Psoas muscle (tissue), 8 donors: ENCODE results near the gene ZSCAN5B. TPM values are rescaled to one million over a fixed set of nuclear protein-coding genes. Genes with fewer than 3 reads are reported as not detected.

Experiments used
- ATAC-seq, 4 donors: fragments of 200-7000 bp; cut with Tn5 transposase; one replicate each; pipeline ENCODE4 v1.9.1; 2020; ENCODE audit warnings: moderate library complexity in 3 of 4, mild to moderate bottlenecking in 2 of 4
- DNase-seq, 2 donors: peaks; one replicate each; pipeline ENCODE4 v3.0.0-alpha.2; 2020
- H3K27ac ChIP-seq: fragments of 200-600 bp; one replicate; pipeline ENCODE4 v1.8.0; 2022
- H3K27me3 ChIP-seq, 3 donors: fragments of 200-600 bp in 1 of 3; one replicate each; pipeline versions ENCODE4 v1.6.1 to v1.8.0; 2013 to 2022; ENCODE audit warnings: low read length in 2 of 3, mild to moderate bottlenecking in 2 of 3, moderate library complexity in 1 of 3; ENCODE audit not compliant: insufficient read depth in 3 of 3
- H3K36me3 ChIP-seq, 2 donors: fragments of 200-600 bp in 1 of 2; one replicate each; pipeline versions ENCODE4 v1.6.1 to v1.8.0; 2013 to 2022; ENCODE audit warnings: low read depth in 1 of 2, mild to moderate bottlenecking in 1 of 2, moderate library complexity in 1 of 2; ENCODE audit not compliant: insufficient read depth in 1 of 2
- H3K4me1 ChIP-seq: fragments of 200-600 bp; one replicate; pipeline ENCODE4 v1.8.0; 2022
- H3K4me3 ChIP-seq: fragments of 200-600 bp; one replicate; pipeline ENCODE4 v1.8.0; 2022; ENCODE audit warnings: mild to moderate bottlenecking
- H3K9me3 ChIP-seq: fragments of 200-600 bp; one replicate; pipeline ENCODE4 v1.8.0; 2022
- CTCF ChIP-seq: fragments of 200-600 bp; IDR thresholded peaks from one replicate; pipeline ENCODE4 v1.8.0; 2022; ENCODE audit warnings: antibody characterized with exemption
- WGBS, 3 donors: extraction: QIAGEN DNeasy Blood & Tissue Kit; methylation state at CpG; one replicate each; pipeline versions ENCODE4 v1.1.6 to v1.1.7; 2013; 5-methylcytosine and 5-hydroxymethylcytosine counted together
- intact Hi-C, 2 donors: fragments of 100-400 bp; cut with DNase I; formaldehyde crosslinking; loops; one replicate each; pipeline versions ENCODE4 v1.11.0 to v1.14.2; 2022
- polyA plus RNA-seq, 3 donors: library from polyadenylated mRNA; stranded (reverse); fragments of 200-250 nt; gene quantifications; one replicate each; pipeline ENCODE4 v1.2.3, GENCODE V29; 2013
- total RNA-seq, 4 donors: library from RNA; stranded (reverse); fragmentation: NEBNext Ultra II Directional in 2 of 4; extraction: Animal tissue kit (Norgen Biotek cat#: 25700) in 2 of 4; gene quantifications; one replicate each; pipeline versions ENCODE4 v1.2.1 to v1.2.4, GENCODE V29; 2021 to 2023
- donor health status: healthy with polysubstance abuse.
- donor health status: DM: no; HTN: no; CAD: no; lungs with moderate emphysema.
- donor health status: Bipolar disorder and iron deficiency.
- donor health status: healthy.
- donor health status: DM: yes; HTN: yes; CAD: no.
- donor health status: DM: no; HTN: no; CAD: no.
- donor health status: DM: no; HTN: no; CAD: no.
- donor health status: DM: yes; HTN: yes; CAD: no.

ZSCAN5B gene
- total and polyA plus RNA-seq, 7 donors = 0.05 TPM; not detected in 6

DNA sequence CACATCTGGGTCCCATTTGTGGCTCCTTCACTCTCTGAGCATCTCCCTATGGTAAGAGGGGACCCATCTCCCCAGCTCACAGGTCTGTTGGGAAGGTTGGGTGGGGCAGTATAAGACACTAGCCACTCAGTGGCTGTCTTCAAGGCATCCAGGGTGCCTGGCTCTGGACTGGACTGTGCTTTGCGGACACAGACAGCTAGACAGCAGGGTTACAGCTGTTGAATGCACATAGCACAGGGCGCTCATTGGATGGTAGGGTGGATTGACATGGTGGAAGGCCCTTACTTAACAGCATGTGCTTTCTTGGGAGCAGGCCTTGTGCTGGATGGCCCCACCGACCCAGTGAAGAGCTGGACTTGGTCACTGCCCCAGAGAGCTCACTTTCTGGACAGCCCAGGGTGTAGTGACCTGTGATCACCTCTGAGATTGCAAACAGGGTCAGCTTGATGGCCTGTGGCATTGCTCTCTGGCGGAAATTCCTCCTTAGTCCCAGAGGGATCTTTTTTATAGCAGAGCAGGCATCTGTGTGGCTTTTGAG lies 54.6 kb downstream of the ZSCAN5B start:
- 72 to 82% (median 78%) methylated on average over 4 of the region's 4 CpGs for WGBS, 3 donors

GRCh38 chr19:56142087-56142787 lies 55.3 kb downstream of the ZSCAN5B start:
- H3K27ac ChIP-seq = peak overlapping the region; percentile 63
- WGBS, 3 donors = 55 to 61% (median 60%) methylated on average over 17 of the region's 17 CpGs
- H3K4me3 ChIP-seq = peak overlapping the region; percentile 88
- ATAC-seq (no peak), DNase-seq (no peak)
- peaks cover 13% of the 10 kb centered on the region for H3K4me1 ChIP-seq
- H3K9me3 ChIP-seq = no peaks in the 10 kb centered on the region
- H3K27me3 ChIP-seq = no peaks in the 10 kb centered on the region
- no peak for TF ChIP-seq CTCF
- intact Hi-C loops = no loop called here
- peaks cover 0 to 2% of the 10 kb centered on the region in 2 donors for H3K36me3 ChIP-seq

More for the DNA sequence above, 54.6 kb downstream of the ZSCAN5B start:
- Histone ChIP-seq H3K36me3 (peaks cover 0 to 9% of the 10 kb centered on the region in 2 donors), H3K4me3 (no peak overlapping the region), H3K27me3 (no peaks in the 10 kb centered on the region), H3K9me3 (no peaks in the 10 kb centered on the region), H3K27ac (no peak overlapping the region), H3K4me1 (peaks cover 13% of the 10 kb centered on the region)
- intact Hi-C loops = no loop called here
- DNase-seq (no peak), ATAC-seq (no peak)
- no peak for TF ChIP-seq CTCF

- Histone ChIP-seq H3K4me1 (peaks cover 13% of the 10 kb centered on the region), H3K27ac (peak overlapping the region; percentile 86), H3K4me3 (peak overlapping the region; percentile 88), H3K9me3 (no peaks in the 10 kb centered on the region), H3K27me3 (no peaks in the 10 kb centered on the region), H3K36me3 (no peaks in the 10 kb centered on the region)
- WGBS, 3 donors = 2 to 3% (median 3%) methylated on average over 19 to 24 of the region's 26 CpGs
- no peak for DNase-seq
- intact Hi-C loops = loop anchor here in 1 of 2 donors (2.0 kb wide), 1 partner anchor 21 kb away; the partner anchor contains the start of gene ZNF787
- no peak for ATAC-seq
- no peak for TF ChIP-seq CTCF
Measured at GRCh38 chr19:56141417-56141993, 56.1 kb downstream of the ZSCAN5B start.

GRCh38 chr19:56140583-56141416 lies 56.8 kb downstream of the ZSCAN5B start, which contains the start of gene ZNF444:
TSS of gene ZNF444 (plus strand) at chr19:56141287. CDS start at chr19:56146912, 5,625 bp downstream.
- no peaks in the 10 kb centered on the region for H3K36me3 ChIP-seq
- peak within 1 kb of the TSS; percentile 88 for H3K4me3 ChIP-seq
- H3K9me3 ChIP-seq = no peaks in the 10 kb centered on the region
- H3K27me3 ChIP-seq = no peaks in the 10 kb centered on the region
- DNase-seq (peak; percentile 98 to 99), ATAC-seq (peak; percentile 93 to 97 (median 96))
- intact Hi-C loops = loop anchor here in 1 of 2 donors (2.0 kb wide), 1 partner anchor 20 kb away; the partner anchor contains the start of gene ZNF787
- peak within 1 kb of the TSS; percentile 86 for H3K27ac ChIP-seq
- WGBS, 3 donors = 0 to 1% (median 1%) methylated on average over 54 to 56 of the region's 56 CpGs
- TF ChIP-seq CTCF = no peak
- peaks cover 13% of the 10 kb centered on the region for H3K4me1 ChIP-seq
